H54 (cell line): ENCODE results near the gene ARHGAP23.
A peak's percentile ranks its signal among the peaks of the same experiment; 100 is the strongest.
"Not testable (repeated sequence)": the region's sequence is repeated elsewhere in the genome, so short reads cannot be mapped to it uniquely, and the experiment has no call there.

Source experiments
- DNase-seq: peaks from one replicate; pipeline ENCODE4 v3.0.0; 2011; ENCODE audit warnings: low spot score, mixed read lengths; ENCODE audit not compliant: insufficient read length
- FAIRE-seq: peaks from 3 replicates; lab custom pipeline; 2011; peaks lifted over from hg19 to GRCh38; lab: Jason Lieb, UNC
- POLR2A ChIP-seq: IDR thresholded peaks from 2 replicates; pipeline ENCODE4 v1.6.1; 2011; ENCODE audit warnings: low read depth, mild to moderate bottlenecking, low read length

Gene ARHGAP23

DNA sequence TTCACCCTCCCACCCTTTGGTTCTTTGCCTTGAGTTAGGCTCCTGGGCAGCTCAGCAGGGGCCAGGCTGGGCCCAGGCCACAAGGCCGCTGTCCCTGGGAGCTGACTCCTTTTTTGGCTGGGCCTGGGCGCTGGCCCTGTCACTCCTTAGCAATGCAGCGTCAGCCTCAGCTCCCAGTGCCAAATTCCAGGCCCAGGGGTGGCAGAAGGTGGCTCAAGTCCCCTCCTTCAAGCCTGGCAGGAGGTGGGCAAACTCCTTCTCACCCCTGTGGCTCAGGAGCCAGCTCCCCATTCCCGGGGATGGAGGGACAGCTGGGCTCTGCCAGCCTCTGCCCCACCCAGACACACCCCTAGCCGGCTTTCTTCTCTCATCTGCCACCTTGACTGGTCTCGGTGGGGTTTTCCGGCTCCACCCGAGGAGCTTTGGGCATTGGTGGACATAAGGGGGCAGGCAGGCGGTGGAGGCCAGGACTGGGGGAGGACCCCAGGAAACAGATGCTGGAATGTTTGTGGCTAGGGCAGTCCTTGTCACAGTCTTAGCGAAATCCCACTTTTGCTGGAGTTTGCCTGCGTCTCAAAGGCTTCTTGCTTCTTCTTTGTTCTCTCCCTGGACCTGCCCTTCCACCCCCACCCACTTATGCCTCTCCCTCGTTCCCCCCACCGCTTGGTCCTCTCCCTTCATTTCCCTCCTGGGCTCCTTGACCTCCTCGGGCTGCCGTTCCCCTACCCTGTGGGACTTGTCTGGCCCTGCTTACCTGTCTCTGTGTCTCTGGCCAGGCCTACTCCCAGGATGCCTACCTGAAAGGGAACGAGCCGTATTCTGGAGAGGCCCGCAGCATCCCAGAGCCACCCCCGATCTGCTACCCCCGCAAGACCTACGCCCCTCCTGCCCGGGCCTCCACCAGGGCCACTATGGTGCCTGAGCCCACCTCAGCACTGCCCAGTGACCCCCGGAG lies 37.4 kb downstream of the ARHGAP23 start:
- DNase-seq (peak; percentile 94), FAIRE-seq (no peak)
- TF ChIP-seq POLR2A: no peak

- TF ChIP-seq POLR2A: no peak
- DNase-seq: no peak
- FAIRE-seq: no peak
Observed at GRCh38 chr17:38466346-38467315, 38.4 kb downstream of the ARHGAP23 start.

- no peak for FAIRE-seq
- no peak for DNase-seq
- no peak for TF ChIP-seq POLR2A
Observed at GRCh38 chr17:38467491-38467890, 39.2 kb downstream of the ARHGAP23 start.

- no peak for TF ChIP-seq POLR2A
- FAIRE-seq: no peak
Observed at GRCh38 chr17:38469875-38470274, 41.6 kb downstream of the ARHGAP23 start.

GRCh38 chr17:38471253-38471652 lies 43.0 kb downstream of the ARHGAP23 start:
- not testable (repeated sequence) for DNase-seq, FAIRE-seq

More at GRCh38 chr17:38469875-38470274, 41.6 kb downstream of the ARHGAP23 start:
- no peak for DNase-seq

DNA sequence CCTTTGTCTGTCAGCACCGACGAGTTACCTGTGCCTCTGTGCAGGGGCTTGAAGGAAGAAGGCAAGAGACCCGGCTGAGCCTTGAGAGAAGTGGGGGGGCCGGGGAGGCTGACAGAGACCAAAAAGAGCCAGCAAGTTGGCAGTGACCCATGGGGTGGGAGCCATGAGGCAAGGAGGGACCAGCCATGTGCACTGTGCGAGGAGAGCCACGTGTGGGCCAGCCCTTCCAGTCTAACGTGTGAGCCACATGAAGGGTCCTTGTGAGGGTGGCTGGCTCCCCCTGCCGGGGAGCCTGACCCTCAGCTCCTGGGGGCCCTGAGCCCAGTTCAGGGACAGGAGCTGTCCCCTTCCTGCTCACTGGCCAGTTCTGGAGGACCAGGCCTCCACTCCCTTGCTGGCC lies 46.4 kb downstream of the ARHGAP23 start:
- DNase-seq: not testable (repeated sequence)

DNA sequence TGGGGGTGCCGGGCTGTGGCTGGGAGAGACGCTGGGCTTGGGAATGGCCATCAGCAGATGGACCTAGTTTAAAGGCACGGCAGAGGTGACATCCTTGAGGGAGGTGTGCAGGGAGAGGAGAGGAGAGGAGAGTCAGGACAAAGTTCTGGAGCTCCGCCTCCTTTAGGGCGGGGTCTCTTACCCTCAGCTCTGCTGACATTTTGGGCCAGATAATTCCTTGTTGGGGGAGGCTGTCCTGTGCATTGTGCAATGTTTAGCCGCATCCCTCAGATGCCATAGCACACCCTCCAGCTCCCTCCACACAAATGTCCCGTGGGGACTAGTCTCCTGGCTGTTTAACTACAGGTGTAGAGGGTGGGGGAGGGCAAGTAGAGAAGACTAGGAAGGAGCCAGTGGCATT lies 48.3 kb downstream of the ARHGAP23 start:
- no peak for FAIRE-seq
- TF ChIP-seq POLR2A: no peak
- no peak for DNase-seq

More for the DNA sequence above, 46.4 kb downstream of the ARHGAP23 start:
- not testable (repeated sequence) for FAIRE-seq

- DNase-seq, FAIRE-seq: not testable (repeated sequence)
Observed at GRCh38 chr17:38477417-38477816, 49.2 kb downstream of the ARHGAP23 start.

- not testable (repeated sequence) for FAIRE-seq, DNase-seq
Observed at GRCh38 chr17:38477951-38478350, 49.7 kb downstream of the ARHGAP23 start.

- not testable (repeated sequence) for FAIRE-seq, DNase-seq
Observed at GRCh38 chr17:38478667-38479066, 50.4 kb downstream of the ARHGAP23 start.

- DNase-seq, FAIRE-seq: not testable (repeated sequence)
Observed at GRCh38 chr17:38482039-38482699, 53.9 kb downstream of the ARHGAP23 start.

- DNase-seq, FAIRE-seq: not testable (repeated sequence)
Observed at GRCh38 chr17:38482700-38483043, 54.4 kb downstream of the ARHGAP23 start.

- FAIRE-seq, DNase-seq: not testable (repeated sequence)
Observed at GRCh38 chr17:38484242-38485145, 56.2 kb downstream of the ARHGAP23 start.
